DOHH2 (cell line): ENCODE results near the gene RNU6-1.

ENCODE experiments used
- EZH2phosphoT487 ChIP-seq: fragments of 200-600 bp; sonication (generic); IDR thresholded peaks from 2 replicates; pipeline ENCODE4 v1.6.1; 2017; ENCODE audit warnings: borderline replicate concordance, mild to moderate bottlenecking, antibody characterized with exemption, low read length, moderate library complexity, mixed read lengths
- TF ChIP-seq, protein P1 (sequence below): fragments of 200-600 bp; sonication (generic); IDR thresholded peaks from one replicate; pipeline ENCODE4 v1.5.1; 2014; ENCODE audit warnings: antibody characterized with exemption, mild to moderate bottlenecking, low read depth, low read length; ENCODE audit not compliant: poor library complexity, severe bottlenecking

- TF ChIP-seq, protein P1, sequence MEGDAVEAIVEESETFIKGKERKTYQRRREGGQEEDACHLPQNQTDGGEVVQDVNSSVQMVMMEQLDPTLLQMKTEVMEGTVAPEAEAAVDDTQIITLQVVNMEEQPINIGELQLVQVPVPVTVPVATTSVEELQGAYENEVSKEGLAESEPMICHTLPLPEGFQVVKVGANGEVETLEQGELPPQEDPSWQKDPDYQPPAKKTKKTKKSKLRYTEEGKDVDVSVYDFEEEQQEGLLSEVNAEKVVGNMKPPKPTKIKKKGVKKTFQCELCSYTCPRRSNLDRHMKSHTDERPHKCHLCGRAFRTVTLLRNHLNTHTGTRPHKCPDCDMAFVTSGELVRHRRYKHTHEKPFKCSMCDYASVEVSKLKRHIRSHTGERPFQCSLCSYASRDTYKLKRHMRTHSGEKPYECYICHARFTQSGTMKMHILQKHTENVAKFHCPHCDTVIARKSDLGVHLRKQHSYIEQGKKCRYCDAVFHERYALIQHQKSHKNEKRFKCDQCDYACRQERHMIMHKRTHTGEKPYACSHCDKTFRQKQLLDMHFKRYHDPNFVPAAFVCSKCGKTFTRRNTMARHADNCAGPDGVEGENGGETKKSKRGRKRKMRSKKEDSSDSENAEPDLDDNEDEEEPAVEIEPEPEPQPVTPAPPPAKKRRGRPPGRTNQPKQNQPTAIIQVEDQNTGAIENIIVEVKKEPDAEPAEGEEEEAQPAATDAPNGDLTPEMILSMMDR = no peak
- TF ChIP-seq EZH2phosphoT487 = no peak
These were observed 10.5 kb upstream of the RNU6-1 start for GRCh38 chr15:67850336-67850735.
